Measurements from ENCODE around the gene CNNM2.

- no peak for TF ChIP-seq CTCF (conservative IDR thresholded peaks at IDR 0.05)
- no peak for TF ChIP-seq ZFX (IDR thresholded peaks at IDR 0.05)
Measured at GRCh38 chr10:102997998-102998397, 79.9 kb downstream of the CNNM2 start.
